NCI-H748 treated with DMSO at 0.1 percent for 48 hours (cell line): Measurements from ENCODE around the gene FAM131B.

ENCODE experiments used
- DNase-seq: peaks from one replicate; lab custom pipeline; 2025; lab: John Stamatoyannopoulos, UW

The FAM131B gene

DNA sequence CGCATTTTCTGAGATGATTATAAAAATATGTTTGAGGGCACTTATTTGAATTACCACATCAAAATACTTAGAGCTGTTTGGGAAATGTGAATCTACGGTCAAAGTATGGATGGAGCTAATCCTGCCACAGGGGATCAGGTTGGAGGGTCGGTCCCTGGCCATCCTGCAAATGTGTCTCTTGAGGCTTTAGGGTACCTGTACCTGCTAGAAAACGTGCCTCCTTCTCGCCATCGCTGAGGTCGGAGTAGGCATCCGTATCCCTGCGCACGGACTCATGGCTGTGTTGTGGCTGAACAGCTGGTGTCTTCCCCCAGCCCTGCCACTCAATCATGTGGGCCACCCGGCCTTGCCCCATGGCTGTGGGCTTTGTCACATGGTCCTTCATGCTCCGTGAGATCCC is 3.9 kb downstream of the FAM131B start:
- DNase-seq = no peak

GRCh38 chr7:143356414-143357050 is 6.0 kb downstream of the FAM131B start:
- no peak for DNase-seq

GRCh38 chr7:143355450-143356385 is 6.8 kb downstream of the FAM131B start:
- no peak for DNase-seq

DNA sequence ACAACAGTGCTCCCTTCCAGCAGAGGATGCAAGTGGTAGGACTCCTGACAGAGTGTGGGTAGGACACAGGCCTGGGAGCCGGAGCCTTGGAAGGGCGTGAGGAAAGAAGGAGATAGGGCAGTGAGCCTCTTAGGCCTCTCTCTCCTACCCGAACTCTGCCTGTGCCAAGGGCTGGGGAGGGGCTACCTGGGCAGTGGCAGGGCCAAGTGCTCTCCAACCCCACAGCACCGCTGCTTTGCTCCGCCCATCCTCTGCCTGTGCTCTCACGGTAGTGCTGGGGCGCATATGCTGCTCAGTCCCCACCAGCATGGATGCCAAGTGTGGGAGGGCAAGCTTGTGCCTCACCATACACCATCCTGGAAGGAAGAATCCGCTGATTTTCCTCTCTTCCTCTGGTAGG is 7.5 kb downstream of the FAM131B start:
- DNase-seq = no peak

DNA sequence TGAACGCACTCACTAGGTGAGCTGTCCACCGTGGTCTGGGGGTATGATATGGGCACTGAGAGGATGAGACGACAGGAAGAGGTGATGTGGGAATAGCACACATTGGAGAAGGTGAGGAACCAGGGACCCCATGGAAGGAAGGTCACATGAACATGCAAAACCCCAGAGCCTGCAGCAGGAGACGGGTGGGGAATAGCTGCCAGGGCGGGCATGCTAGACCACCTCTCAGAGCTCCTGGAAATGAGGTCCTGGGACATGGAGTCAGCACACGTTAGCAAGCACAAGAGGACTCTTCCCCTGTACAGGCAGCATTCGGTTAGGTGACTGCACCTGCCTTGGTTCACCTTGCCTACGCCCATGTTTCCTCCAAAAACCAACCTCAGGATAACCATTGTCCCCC is 8.1 kb downstream of the FAM131B start:
- no peak for DNase-seq

DNA sequence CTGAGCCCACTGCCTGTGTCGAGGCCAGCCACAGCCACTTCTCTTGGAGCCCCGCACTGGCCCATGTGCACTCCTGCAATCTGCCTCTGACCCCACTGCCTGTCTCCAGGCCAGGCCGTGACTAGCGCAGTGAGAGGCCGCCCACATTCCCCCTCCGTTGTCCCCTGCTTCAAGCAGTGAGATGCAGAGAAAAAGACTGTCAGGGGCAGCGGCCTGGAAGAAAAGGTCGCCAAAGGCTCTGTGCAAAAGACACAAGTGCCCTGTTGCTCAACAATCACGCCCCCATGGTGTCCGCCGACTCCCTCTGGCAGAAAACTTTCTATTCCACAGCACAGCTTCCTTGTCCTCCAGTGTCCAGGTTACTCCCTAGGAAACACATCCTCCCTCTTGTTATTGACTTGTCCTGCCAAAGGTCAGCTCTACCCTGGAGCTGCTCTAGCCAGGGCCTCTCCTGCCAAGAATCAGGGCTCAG is 9.9 kb downstream of the FAM131B start:
- DNase-seq = no peak

- no peak for DNase-seq
Observed at GRCh38 chr7:143351574-143351973, 10.9 kb downstream of the FAM131B start.

- DNase-seq = no peak
Observed at GRCh38 chr7:143351060-143351459, 11.5 kb downstream of the FAM131B start.

DNA sequence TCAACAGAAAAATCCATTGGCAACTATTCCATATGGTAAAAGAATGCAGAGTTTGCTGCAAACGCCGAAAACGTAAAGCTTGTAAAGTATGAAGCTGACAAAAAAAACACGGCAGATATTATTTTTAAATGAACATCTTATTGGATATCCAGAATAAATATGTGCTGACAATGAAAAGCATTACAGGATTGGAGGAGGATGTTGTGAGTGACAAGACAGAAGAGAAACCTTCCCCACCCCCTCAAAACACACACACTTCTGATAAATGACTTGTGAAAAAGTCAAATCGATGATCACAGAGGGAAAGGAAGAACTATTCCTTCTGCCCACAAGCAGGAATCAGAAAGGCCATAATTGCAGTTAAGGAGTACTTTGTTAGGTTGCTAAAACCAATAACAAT is 14.6 kb downstream of the FAM131B start:
- DNase-seq = no peak

- no peak for DNase-seq
Observed at GRCh38 chr7:143346018-143346417, 16.5 kb downstream of the FAM131B start.

DNA sequence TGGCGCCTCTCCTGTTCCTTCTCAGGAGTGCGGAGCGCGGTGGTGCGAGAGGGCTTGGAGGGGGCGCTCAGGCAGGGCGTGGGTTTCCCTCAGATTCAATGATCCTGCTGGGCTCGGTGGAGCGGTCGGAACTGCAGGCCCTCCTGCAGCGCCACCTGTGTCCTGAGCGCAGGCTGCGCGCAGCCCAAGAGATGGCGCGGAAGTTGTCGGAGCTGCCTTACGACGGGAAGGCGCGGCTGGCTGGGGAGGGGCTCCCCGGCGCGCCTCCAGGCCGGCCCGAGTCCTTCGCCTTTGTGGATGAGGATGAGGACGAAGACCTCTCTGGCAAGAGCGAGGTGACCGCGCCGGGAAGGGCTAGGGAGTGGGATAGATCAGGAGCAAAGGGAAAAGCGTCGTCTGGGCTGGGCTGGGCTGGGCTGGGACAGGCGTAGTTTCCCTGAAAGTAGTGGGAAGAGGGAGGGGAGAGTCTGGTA is 17.0 kb downstream of the FAM131B start:
- DNase-seq = peak; percentile 35

GRCh38 chr7:143343596-143343995 is 18.9 kb downstream of the FAM131B start:
- no peak for DNase-seq

DNA sequence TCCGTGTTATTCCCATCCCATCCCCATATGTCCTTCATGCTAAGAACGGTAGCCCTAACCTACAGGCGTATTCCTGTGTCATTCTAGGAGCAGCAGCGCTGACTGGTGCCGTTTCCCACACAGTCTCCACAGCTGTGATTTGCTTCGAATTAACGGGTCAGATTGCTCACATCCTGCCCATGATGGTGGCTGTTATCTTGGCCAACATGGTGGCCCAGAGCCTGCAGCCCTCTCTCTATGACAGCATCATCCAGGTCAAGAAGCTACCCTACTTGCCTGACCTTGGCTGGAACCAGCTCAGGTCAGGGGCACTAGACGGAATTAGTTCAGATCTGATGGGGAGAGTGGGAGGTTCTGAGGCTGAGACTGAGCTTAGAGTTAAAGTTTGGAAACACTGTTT is 20.7 kb downstream of the FAM131B start:
- no peak for DNase-seq

DNA sequence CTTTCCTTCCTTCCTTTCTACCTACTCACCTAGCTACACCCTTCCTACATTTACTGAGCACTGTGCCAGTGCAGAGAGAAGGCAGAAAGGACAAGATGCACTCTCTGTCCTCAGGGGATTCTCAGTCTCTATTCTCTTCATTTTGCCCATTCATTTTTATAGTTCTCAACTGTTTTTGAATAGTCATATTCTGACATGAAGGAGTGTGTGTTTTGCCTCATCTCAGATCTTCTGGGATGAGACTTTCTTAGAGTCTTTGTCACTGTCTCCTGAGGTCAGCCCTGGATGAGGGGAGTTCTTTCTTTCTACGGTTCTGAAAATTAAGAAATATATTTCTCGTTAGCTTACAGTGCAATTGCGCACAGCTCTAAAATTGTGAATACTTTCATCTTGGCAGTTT is 25.3 kb downstream of the FAM131B start:
- DNase-seq = no peak

DNA sequence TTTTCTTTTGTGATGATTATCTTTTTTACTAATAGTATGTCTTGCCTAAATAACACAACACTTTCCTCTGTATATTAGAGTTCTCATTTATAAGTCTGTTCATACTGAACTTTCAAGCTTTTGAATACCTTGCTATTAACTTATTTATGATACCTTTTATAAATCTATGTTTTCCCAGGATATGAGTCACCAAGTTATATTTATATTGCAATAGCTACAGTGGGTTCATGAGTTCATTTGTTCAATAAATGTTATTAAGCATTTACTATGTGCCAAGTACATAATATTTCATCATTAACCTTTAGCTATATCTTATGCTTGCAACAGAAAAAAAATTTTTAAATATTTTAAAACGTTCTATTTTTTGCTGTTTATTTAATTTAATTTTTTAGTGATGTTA is 28.3 kb downstream of the FAM131B start:
- DNase-seq = no peak

DNA sequence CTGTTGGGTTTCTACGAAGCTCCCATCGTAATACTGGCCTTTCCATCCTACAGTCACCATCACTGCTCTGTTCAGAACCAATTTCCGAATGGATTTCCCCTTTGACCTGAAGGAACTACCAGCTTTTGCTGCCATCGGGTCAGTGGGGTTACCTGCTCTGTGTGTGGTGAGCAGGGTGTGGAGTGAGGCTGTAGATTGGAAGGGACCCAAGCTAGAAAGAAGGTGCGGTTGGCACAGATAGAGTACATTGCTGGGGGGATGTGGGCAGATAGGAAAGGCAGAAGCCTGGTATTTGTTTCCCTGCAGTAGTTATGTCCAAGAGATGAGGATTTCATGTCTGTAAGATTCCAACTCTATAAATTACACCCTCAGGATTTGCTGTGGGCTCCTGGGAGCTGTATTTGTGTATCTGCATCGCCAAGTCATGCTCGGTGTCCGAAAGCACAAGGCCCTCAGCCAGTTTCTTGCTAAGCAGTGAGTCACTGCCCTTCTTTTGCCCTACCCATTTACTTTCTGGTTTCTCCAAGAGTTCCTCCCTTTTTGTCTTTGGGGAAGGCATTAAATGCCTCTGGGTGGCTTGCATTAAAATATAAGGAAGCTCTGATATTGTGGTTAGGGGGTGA is 31.2 kb downstream of the FAM131B start:
- DNase-seq = no peak

GRCh38 chr7:143329471-143330170 is 32.9 kb downstream of the FAM131B start:
- DNase-seq = no peak

GRCh38 chr7:143327903-143328302 is 34.6 kb downstream of the FAM131B start:
- DNase-seq = no peak

DNA sequence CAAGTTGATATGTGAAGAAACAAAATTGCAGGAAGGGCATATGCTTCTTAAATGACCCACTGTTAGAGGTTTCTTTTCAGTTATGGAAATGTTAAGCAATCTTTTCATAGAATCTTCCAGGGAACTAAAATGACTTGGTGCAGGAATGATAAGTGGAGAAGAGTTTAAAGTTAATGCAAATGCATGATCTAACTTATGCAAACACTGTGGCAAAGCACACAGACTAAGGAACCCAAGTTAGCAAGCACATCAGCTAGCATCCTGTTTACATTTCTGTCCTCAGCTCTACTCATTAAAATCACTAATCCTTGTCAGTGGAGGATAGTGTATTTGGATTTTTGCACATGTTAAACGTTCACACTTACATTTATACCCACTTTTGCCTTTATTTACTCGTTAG is 37.3 kb downstream of the FAM131B start:
- no peak for DNase-seq

- no peak for DNase-seq
Observed at GRCh38 chr7:143323653-143324052, 38.9 kb downstream of the FAM131B start.

DNA sequence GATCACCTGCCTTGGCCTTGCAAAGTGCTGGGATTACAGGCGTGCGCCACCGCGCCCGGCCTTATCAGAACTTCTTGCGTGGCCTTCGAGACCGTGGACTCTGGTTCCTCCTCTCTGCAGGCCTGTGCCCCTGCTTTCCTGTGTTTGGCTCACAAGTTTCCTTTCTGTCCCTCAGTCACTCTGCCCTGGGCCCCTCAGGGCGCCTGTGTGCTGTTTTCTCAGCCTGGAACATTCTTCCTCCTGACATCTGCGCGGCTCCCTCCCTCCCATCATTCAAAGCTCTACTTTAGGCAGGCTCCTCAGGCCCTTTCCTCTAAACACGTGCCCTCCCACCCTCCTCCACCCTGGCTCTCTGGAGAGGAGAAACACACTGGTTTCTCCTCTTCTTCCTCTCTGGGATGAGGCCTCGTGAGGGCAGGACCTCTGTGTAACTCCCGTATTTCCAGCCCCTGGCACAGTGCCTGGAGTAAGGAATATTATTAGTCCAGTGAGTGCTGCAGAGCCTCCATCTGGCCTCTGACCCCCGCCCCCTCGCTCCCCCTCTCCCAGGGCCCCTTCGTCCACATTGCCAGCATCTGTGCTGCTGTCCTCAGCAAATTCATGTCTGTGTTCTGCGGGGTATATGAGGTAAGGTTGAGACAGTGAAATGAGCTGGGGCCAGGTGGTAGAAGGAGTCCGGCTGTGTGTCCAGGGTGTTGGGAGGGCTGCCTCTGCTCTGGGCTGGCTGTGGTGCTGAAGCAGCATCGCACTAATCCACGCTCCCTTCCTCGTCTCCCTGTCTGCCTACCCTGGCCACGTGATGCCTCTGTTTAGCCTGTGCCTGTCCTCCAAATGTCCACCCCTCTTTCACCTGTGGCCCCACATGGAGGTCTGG is 39.5 kb downstream of the FAM131B start:
- DNase-seq = no peak
